H1 (cell line): Measurements from ENCODE around the gene PDE4B. TPM values are rescaled to one million over a fixed set of nuclear protein-coding genes. Genes with fewer than 3 reads are reported as not detected.

Source experiments
- CTCF ChIA-PET: fragments of 300-600 bp; sonication (Branson Sonifier 250); formaldehyde crosslinking; loops from one replicate; lab custom pipeline; 2021; ENCODE audit not compliant: partially characterized antibody; lab: Charles Lee
- POLR2A ChIA-PET: fragments of 300-600 bp; sonication (Branson Sonifier 250); formaldehyde crosslinking; loops from one replicate; lab custom pipeline; 2021; ENCODE audit warnings: inconsistent platforms; ENCODE audit not compliant: partially characterized antibody; lab: Charles Lee
- DNase-seq, 2 experiments: peaks; one replicate each; pipeline versions ENCODE4 v3.0.0 to v3.0.0-alpha.2; 2010 to 2022; ENCODE audit warnings: low spot score in 2 of 2, low read depth in 1 of 2, mixed read lengths in 1 of 2
- FAIRE-seq: peaks from 2 replicates; lab custom pipeline; 2011; peaks lifted over from hg19 to GRCh38; lab: Jason Lieb, UNC
- H2AFZ ChIP-seq: 2 replicates; pipeline ENCODE4 v1.8.1; 2012; ENCODE audit warnings: low read length, inconsistent platforms
- H2AK5ac ChIP-seq: 2 replicates; pipeline ENCODE4 v1.6.1; 2013; ENCODE audit warnings: low read depth, low read length
- H2BK120ac ChIP-seq: replicated peaks from 2 replicates; pipeline ENCODE3; 2013; ENCODE audit warnings: low read depth, low read length, inconsistent platforms
- H2BK12ac ChIP-seq: 2 replicates; pipeline ENCODE4 v1.6.1; 2013; ENCODE audit warnings: low read depth, low read length
- H2BK15ac ChIP-seq: 2 replicates; pipeline ENCODE4 v1.6.1; 2013; ENCODE audit warnings: low read length
- H2BK20ac ChIP-seq: 2 replicates; pipeline ENCODE4 v1.6.1; 2013; ENCODE audit warnings: low read length
- H2BK5ac ChIP-seq: 2 replicates; pipeline ENCODE4 v1.6.1; 2013; ENCODE audit warnings: low read depth, low read length
- H3K14ac ChIP-seq: 2 replicates; pipeline ENCODE4 v1.6.1; 2013; ENCODE audit warnings: inconsistent platforms; ENCODE audit not compliant: insufficient read length
- H3K18ac ChIP-seq: 2 replicates; pipeline ENCODE4 v1.6.1; 2013; ENCODE audit warnings: low read length; ENCODE audit errors: extremely low read depth
- H3K23ac ChIP-seq: 2 replicates; pipeline ENCODE4 v1.6.1; 2013; ENCODE audit warnings: inconsistent platforms; ENCODE audit not compliant: insufficient read length
- H3K23me2 ChIP-seq: 2 replicates; pipeline ENCODE4 v1.6.1; 2013; ENCODE audit warnings: low read depth, low read length
- H3K27ac ChIP-seq: 2 replicates; pipeline ENCODE4 v1.6.1; 2011; ENCODE audit warnings: low read depth, low read length, inconsistent platforms
- H3K27me3 ChIP-seq, 4 experiments: replicated peaks in 1 of 4; 1 replicate in 1 of 4; 2 replicates in 3 of 4; pipeline versions ENCODE4 v1.6.1 to v1.8.1; 2011 to 2013; ENCODE audit warnings: low read length in 3 of 4, mild to moderate bottlenecking in 3 of 4, inconsistent platforms in 2 of 4, mixed read lengths in 2 of 4, moderate library complexity in 1 of 4; ENCODE audit not compliant: control insufficient read depth in 3 of 4, insufficient read depth in 3 of 4; ENCODE audit errors: extremely low read depth in 1 of 4
- H3K36me3 ChIP-seq, 4 experiments: 2 replicates each; pipeline versions ENCODE4 v1.6.1 to v1.8.1; 2011 to 2013; ENCODE audit warnings: mild to moderate bottlenecking in 4 of 4, low read length in 3 of 4, moderate library complexity in 2 of 4, control low read depth in 1 of 4, inconsistent platforms in 1 of 4; ENCODE audit not compliant: insufficient read depth in 4 of 4, control insufficient read depth in 2 of 4
- H3K4ac ChIP-seq: replicated peaks from 2 replicates; pipeline ENCODE3; 2013; ENCODE audit warnings: low read length, low read depth, mixed read lengths, inconsistent platforms; ENCODE audit not compliant: insufficient read length
- H3K4me1 ChIP-seq, 4 experiments: replicated peaks in 1 of 4; 1 replicate in 1 of 4; 2 replicates in 3 of 4; pipeline versions ENCODE4 v1.6.1 to v1.8.1; 2011 to 2013; ENCODE audit warnings: low read length in 3 of 4, inconsistent platforms in 2 of 4, mixed read lengths in 1 of 4; ENCODE audit not compliant: insufficient read depth in 4 of 4, control insufficient read depth in 3 of 4
- H3K4me2 ChIP-seq, 2 experiments: 2 replicates each; pipeline versions ENCODE4 v1.6.1 to v1.8.1; 2011 to 2013; ENCODE audit warnings: low read depth in 2 of 2, low read length in 2 of 2, control low read depth in 1 of 2, inconsistent platforms in 1 of 2, mild to moderate bottlenecking in 1 of 2; ENCODE audit not compliant: insufficient read depth in 1 of 2
- H3K4me3 ChIP-seq, 4 experiments: fragments of 200-600, 300-600 bp in 1 of 4; sonication (generic), shearing (Covaris generic), sonication (Bioruptor Twin) in 1 of 4; 2 replicates each; pipeline versions ENCODE4 v1.5.1 to v1.8.1; 2011 to 2016; ENCODE audit warnings: low read length in 4 of 4, low read depth in 3 of 4, control low read depth in 2 of 4, inconsistent platforms in 2 of 4, mild to moderate bottlenecking in 2 of 4, mixed read lengths in 1 of 4, moderate library complexity in 1 of 4; ENCODE audit not compliant: insufficient read depth in 2 of 4; ENCODE audit errors: extremely low read depth in 1 of 4
- H3K56ac ChIP-seq: replicated peaks from 2 replicates; pipeline ENCODE3; 2013; ENCODE audit warnings: low read depth, mild to moderate bottlenecking, mixed read lengths, low read length, inconsistent platforms; ENCODE audit not compliant: insufficient read length
- H3K79me1 ChIP-seq: 2 replicates; pipeline ENCODE4 v1.6.1; 2013; ENCODE audit warnings: low read depth, low read length, control low read depth
- H3K79me2 ChIP-seq, 2 experiments: 2 replicates each; pipeline versions ENCODE4 v1.6.1 to v1.8.1; 2012 to 2013; ENCODE audit warnings: low read length in 2 of 2, mild to moderate bottlenecking in 2 of 2, inconsistent platforms in 1 of 2; ENCODE audit not compliant: insufficient read depth in 2 of 2, control insufficient read depth in 1 of 2
- H3K9ac ChIP-seq, 4 experiments: replicated peaks in 1 of 4; 1 replicate in 1 of 4; 2 replicates in 3 of 4; pipeline versions ENCODE4 v1.6.1 to v1.8.1; 2011 to 2013; ENCODE audit warnings: low read depth in 3 of 4, low read length in 3 of 4, control low read depth in 2 of 4, mild to moderate bottlenecking in 2 of 4, moderate library complexity in 2 of 4, inconsistent platforms in 1 of 4; ENCODE audit errors: extremely low read depth in 1 of 4
- H3K9me3 ChIP-seq, 2 experiments: 2 replicates each; pipeline versions ENCODE4 v1.6.1 to v1.8.1; 2012 to 2013; ENCODE audit warnings: mild to moderate bottlenecking in 2 of 2, moderate library complexity in 2 of 2, control low read depth in 1 of 2, inconsistent platforms in 1 of 2, low read depth in 1 of 2, low read length in 1 of 2, mixed read lengths in 1 of 2; ENCODE audit not compliant: insufficient read depth in 2 of 2
- H4K20me1 ChIP-seq, 2 experiments: replicated peaks in 1 of 2; 2 replicates each; pipeline versions ENCODE3 to v1.8.1; 2011 to 2013; ENCODE audit warnings: inconsistent platforms in 2 of 2, low read length in 2 of 2, mild to moderate bottlenecking in 1 of 2; ENCODE audit not compliant: insufficient read depth in 2 of 2, control insufficient read depth in 1 of 2
- H4K5ac ChIP-seq: 2 replicates; pipeline ENCODE4 v1.6.1; 2013; ENCODE audit warnings: low read length, low read depth, mixed read lengths, inconsistent platforms; ENCODE audit not compliant: insufficient read length
- H4K8ac ChIP-seq: 2 replicates; pipeline ENCODE4 v1.8.0; 2013; ENCODE audit warnings: mild to moderate bottlenecking, moderate library complexity, low read length, inconsistent platforms; ENCODE audit not compliant: insufficient read depth; ENCODE audit errors: extremely low read depth
- H4K91ac ChIP-seq: replicated peaks from 2 replicates; pipeline ENCODE3; 2013; ENCODE audit warnings: low read length, mixed read lengths, inconsistent platforms; ENCODE audit not compliant: insufficient read length
- BCL11A ChIP-seq, 2 experiments: IDR thresholded peaks; one replicate each; pipeline ENCODE4 v1.6.1; 2011; ENCODE audit warnings: low read depth in 2 of 2, low read length in 2 of 2, mild to moderate bottlenecking in 2 of 2
- BRCA1 ChIP-seq: IDR thresholded peaks from 2 replicates; pipeline ENCODE4 v1.6.1; 2012; ENCODE audit warnings: low read depth, low read length, improper control_type of control experiment
- FOSL1 ChIP-seq: IDR thresholded peaks from 2 replicates; pipeline ENCODE4 v1.6.1; 2011; ENCODE audit warnings: mild to moderate bottlenecking, low read depth, low read length, moderate library complexity; ENCODE audit not compliant: insufficient read depth
- HDAC6 ChIP-seq: IDR thresholded peaks from one replicate; pipeline ENCODE4 v1.7.1; 2012; ENCODE audit warnings: low read depth, mild to moderate bottlenecking, inconsistent platforms, low read length, moderate library complexity
- JUN ChIP-seq: IDR thresholded peaks from 2 replicates; pipeline ENCODE4 v1.6.1; 2011; ENCODE audit warnings: low read depth, mild to moderate bottlenecking, improper control_type of control experiment, low read length
- JUND ChIP-seq: IDR thresholded peaks from 2 replicates; pipeline ENCODE4 v1.6.1; 2011; ENCODE audit warnings: mild to moderate bottlenecking, improper control_type of control experiment, low read length
- MAFK ChIP-seq: IDR thresholded peaks from 2 replicates; pipeline ENCODE4 v1.6.1; 2012; ENCODE audit warnings: low read depth, mild to moderate bottlenecking, improper control_type of control experiment, low read length
- RBBP5 ChIP-seq: IDR thresholded peaks from 2 replicates; pipeline ENCODE4 v1.7.1; 2012; ENCODE audit warnings: low read depth, mild to moderate bottlenecking, inconsistent platforms, low read length, moderate library complexity, borderline replicate concordance
- SIRT6 ChIP-seq: IDR thresholded peaks from one replicate; pipeline ENCODE4 v1.7.1; 2012; ENCODE audit warnings: low read length, inconsistent platforms
- SIX5 ChIP-seq: IDR thresholded peaks from 2 replicates; pipeline ENCODE4 v1.6.1; 2011; ENCODE audit warnings: mild to moderate bottlenecking, low read depth, low read length
- SP4 ChIP-seq: IDR thresholded peaks from 2 replicates; pipeline ENCODE4 v1.6.1; 2012; ENCODE audit warnings: low read length, inconsistent platforms
- SRF ChIP-seq: IDR thresholded peaks from 2 replicates; pipeline ENCODE4 v1.6.1; 2011; ENCODE audit warnings: mild to moderate bottlenecking, low read depth, low read length, moderate library complexity
- SUZ12 ChIP-seq: fragments of 200-600 bp; sonication (generic); IDR thresholded peaks from 2 replicates; pipeline ENCODE4 v1.6.1; 2012; ENCODE audit warnings: mild to moderate bottlenecking, inconsistent platforms, low read length, moderate library complexity, mixed read lengths
- TBP ChIP-seq: IDR thresholded peaks from 2 replicates; pipeline ENCODE4 v1.6.1; 2011; ENCODE audit warnings: low read depth, low read length, improper control_type of control experiment
- YY1 ChIP-seq: IDR thresholded peaks from 2 replicates; pipeline ENCODE4 v1.6.1; 2011; ENCODE audit warnings: low read depth, mild to moderate bottlenecking, low read length
- WGBS, 2 experiments: shearing (Covaris generic) in 1 of 2; methylation state at CpG; one replicate each; pipeline versions ENCODE4 v1.1.6 to v1.1.7; 2013 to 2015; ENCODE audit warnings: low lambda C conversion rate in 2 of 2, mixed read lengths in 2 of 2, inconsistent platforms in 1 of 2, low coverage in 1 of 2, missing lambda C conversion rate in 1 of 2; ENCODE audit not compliant: insufficient replicate concordance in 2 of 2, insufficient coverage in 1 of 2, insufficient read length in 1 of 2; ENCODE audit errors: extremely low coverage in 1 of 2, missing lambda C conversion rate in 1 of 2; 5-methylcytosine and 5-hydroxymethylcytosine counted together
- polyA plus RNA-seq, 7 experiments: library from polyadenylated mRNA; depleted of rRNA in 3 of 7; stranded (reverse) in 5 of 7; unstranded in 2 of 7; fragments of >200 nt in 5 of 7; fragments of 200-250 nt in 2 of 7; gene quantifications; 1 replicate in 5 of 7; 2 replicates in 1 of 7; 4 replicates in 1 of 7; pipeline versions ENCODE4 v1.2.1 to v1.2.3, GENCODE V29; 2011 to 2013; ENCODE audit warnings: missing spikeins in 2 of 7, mixed read lengths in 2 of 7
- total RNA-seq: library from RNA; stranded (reverse); fragmentation: NEBNext Ultra II Directional; extraction: Animal tissue kit (Norgen Biotek cat#: 25700); gene quantifications from 2 replicates; pipeline ENCODE4 v1.2.1, GENCODE V29; 2021
- TF ChIP-seq, protein P1 (sequence below): IDR thresholded peaks from 2 replicates; pipeline ENCODE4 v1.6.1; 2011; ENCODE audit warnings: low read length, improper control_type of control experiment

PDE4B gene
- total and polyA plus RNA-seq, 2 of the 8 experiments (the other 6 are each of a cell fraction or from before 2014, with no cell fraction given) = 5.0 to 15.1 TPM

GRCh38 chr1:66183400-66183799, 390.7 kb downstream of the PDE4B start:
- FAIRE-seq (no peak), DNase-seq (no peak)
- Histone ChIP-seq H4K5ac (no peak overlapping the region), H3K9me3 (no peaks in the 10 kb centered on the region), H3K9ac (no peak overlapping the region), H3K79me1 (no peaks in the 10 kb centered on the region), H3K36me3 (no peaks in the 10 kb centered on the region), H3K18ac (no peak overlapping the region), H2BK12ac (no peak overlapping the region), H3K4ac (no peak overlapping the region), H3K4me3 (no peak overlapping the region), H2BK120ac (no peak overlapping the region), H2AFZ (no peak overlapping the region), H3K27ac (no peak overlapping the region), H3K4me1 (no peaks in the 10 kb centered on the region), H3K14ac (no peak overlapping the region), H3K56ac (no peak overlapping the region), H2BK5ac (no peak overlapping the region), H3K23me2 (no peaks in the 10 kb centered on the region), H4K8ac (no peak overlapping the region), H2BK20ac (no peak overlapping the region), H3K23ac (no peak overlapping the region), H3K79me2 (no peaks in the 10 kb centered on the region), H4K20me1 (no peaks in the 10 kb centered on the region), H3K4me2 (no peak overlapping the region), H4K91ac (no peak overlapping the region), H2BK15ac (no peak overlapping the region), H3K27me3 (no peaks in the 10 kb centered on the region), H2AK5ac (no peak overlapping the region)
- ChIA-PET POLR2A (no interaction called here), CTCF (interaction anchor here (0.9 kb wide), 1 partner anchor 59 kb away, joined by 3 read pairs; no protein-coding TSS in a partner anchor)
- WGBS, 2 experiments = 92% methylated on average over 3 of the region's 3 CpGs; no CpG with 5 or more reads in 1 of the 2 experiments
- TF ChIP-seq SRF (no peak), HDAC6 (no peak), BCL11A (IDR thresholded peaks at IDR 0.05; ENCODE audit: low read depth in 2 of 2, low read length in 2 of 2) (no peak), YY1 (no peak), TBP (no peak), RBBP5 (no peak), BRCA1 (no peak), JUND (no peak), FOSL1 (no peak), SP4 (no peak), SUZ12 (no peak), SIRT6 (no peak), SIX5 (no peak), JUN (no peak), MAFK (no peak)
- TF ChIP-seq, protein P1, sequence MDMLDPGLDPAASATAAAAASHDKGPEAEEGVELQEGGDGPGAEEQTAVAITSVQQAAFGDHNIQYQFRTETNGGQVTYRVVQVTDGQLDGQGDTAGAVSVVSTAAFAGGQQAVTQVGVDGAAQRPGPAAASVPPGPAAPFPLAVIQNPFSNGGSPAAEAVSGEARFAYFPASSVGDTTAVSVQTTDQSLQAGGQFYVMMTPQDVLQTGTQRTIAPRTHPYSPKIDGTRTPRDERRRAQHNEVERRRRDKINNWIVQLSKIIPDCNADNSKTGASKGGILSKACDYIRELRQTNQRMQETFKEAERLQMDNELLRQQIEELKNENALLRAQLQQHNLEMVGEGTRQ = no peak
